Nephron (organoid): Measurements from ENCODE around the gene FNBP1.

Experiments used
- H3K27ac Mint-ChIP-seq, 3 experiments: 2 replicates each; pipeline ENCODE4 v1.8.0; 2020; ENCODE audit warnings: mixed read lengths in 3 of 3, mild to moderate bottlenecking in 2 of 3, moderate library complexity in 1 of 3
- H3K27me3 Mint-ChIP-seq: 2 replicates; pipeline ENCODE4 v1.8.0; 2021; ENCODE audit warnings: low read depth, mild to moderate bottlenecking, moderate library complexity, mixed read lengths
- H3K36me3 Mint-ChIP-seq: 2 replicates; pipeline ENCODE4 v1.8.0; 2020; ENCODE audit warnings: low read depth, mixed read lengths
- H3K4me1 Mint-ChIP-seq: 2 replicates; pipeline ENCODE4 v1.8.0; 2020; ENCODE audit warnings: mixed read lengths
- H3K4me3 Mint-ChIP-seq, 3 experiments: 2 replicates each; pipeline ENCODE4 v1.8.0; 2020; ENCODE audit warnings: mild to moderate bottlenecking in 3 of 3, mixed read lengths in 3 of 3, moderate library complexity in 2 of 3
- H3K9me3 Mint-ChIP-seq: 2 replicates; pipeline ENCODE4 v1.8.0; 2020; ENCODE audit warnings: mixed read lengths
- CTCF ChIP-seq, 3 experiments: fragments of 200-600 bp; sonication (generic); IDR thresholded peaks; one replicate each; pipeline ENCODE4 v1.5.0; 2021; ENCODE audit warnings: antibody characterized with exemption in 3 of 3; ENCODE audit not compliant: unreplicated experiment in 3 of 3

The FNBP1 gene

GRCh38 chr9:130027533-130028365, 15.2 kb downstream of the FNBP1 start:
- no peak overlapping the region for H3K4me3 Mint-ChIP-seq
- H3K27me3 Mint-ChIP-seq = no peaks in the 10 kb centered on the region
- no peaks in the 10 kb centered on the region for H3K9me3 Mint-ChIP-seq
- H3K36me3 Mint-ChIP-seq = peaks cover 4% of the 10 kb centered on the region
- H3K4me1 Mint-ChIP-seq = peaks cover 12% of the 10 kb centered on the region
- TF ChIP-seq CTCF (IDR thresholded peaks at IDR 0.05; ENCODE audit: unreplicated experiment in 3 of 3) = no peak
- H3K27ac Mint-ChIP-seq = no peak overlapping the region

GRCh38 chr9:130026583-130027340, 16.2 kb downstream of the FNBP1 start:
- Mint-ChIP-seq H3K9me3 (no peaks in the 10 kb centered on the region), H3K4me1 (peaks cover 7% of the 10 kb centered on the region), H3K4me3 (no peak overlapping the region), H3K27ac (no peak overlapping the region), H3K27me3 (no peaks in the 10 kb centered on the region), H3K36me3 (peaks cover 4% of the 10 kb centered on the region)
- no peak for TF ChIP-seq CTCF (IDR thresholded peaks at IDR 0.05; ENCODE audit: unreplicated experiment in 3 of 3)

- H3K36me3 Mint-ChIP-seq = peaks cover 4% of the 10 kb centered on the region
- no peak overlapping the region for H3K27ac Mint-ChIP-seq
- TF ChIP-seq CTCF (IDR thresholded peaks at IDR 0.05; ENCODE audit: unreplicated experiment in 3 of 3) = no peak
- no peaks in the 10 kb centered on the region for H3K9me3 Mint-ChIP-seq
- no peaks in the 10 kb centered on the region for H3K27me3 Mint-ChIP-seq
- no peak overlapping the region for H3K4me3 Mint-ChIP-seq
- H3K4me1 Mint-ChIP-seq = peaks cover 13% of the 10 kb centered on the region
These were observed 18.4 kb downstream of the FNBP1 start for GRCh38 chr9:130024597-130024994.

GRCh38 chr9:130023994-130024596, 18.9 kb downstream of the FNBP1 start:
- H3K27me3 Mint-ChIP-seq = no peaks in the 10 kb centered on the region
- peaks cover 13% of the 10 kb centered on the region for H3K4me1 Mint-ChIP-seq
- no peak overlapping the region for H3K4me3 Mint-ChIP-seq
- no peak overlapping the region for H3K27ac Mint-ChIP-seq
- no peak for TF ChIP-seq CTCF (IDR thresholded peaks at IDR 0.05; ENCODE audit: unreplicated experiment in 3 of 3)
- H3K36me3 Mint-ChIP-seq = peaks cover 7% of the 10 kb centered on the region
- no peaks in the 10 kb centered on the region for H3K9me3 Mint-ChIP-seq

- no peak overlapping the region for H3K4me3 Mint-ChIP-seq
- TF ChIP-seq CTCF (IDR thresholded peaks at IDR 0.05; ENCODE audit: unreplicated experiment in 3 of 3) = no peak
- no peaks in the 10 kb centered on the region for H3K9me3 Mint-ChIP-seq
- H3K27me3 Mint-ChIP-seq = no peaks in the 10 kb centered on the region
- H3K4me1 Mint-ChIP-seq = peaks cover 13% of the 10 kb centered on the region
- H3K27ac Mint-ChIP-seq = peak overlapping the region in 1 of 3 experiments; percentile 69
- peaks cover 3% of the 10 kb centered on the region for H3K36me3 Mint-ChIP-seq
These were observed 19.7 kb downstream of the FNBP1 start for GRCh38 chr9:130023144-130023787.
